ENCODE results near the gene COL4A3.

COL4A3 gene

DNA sequence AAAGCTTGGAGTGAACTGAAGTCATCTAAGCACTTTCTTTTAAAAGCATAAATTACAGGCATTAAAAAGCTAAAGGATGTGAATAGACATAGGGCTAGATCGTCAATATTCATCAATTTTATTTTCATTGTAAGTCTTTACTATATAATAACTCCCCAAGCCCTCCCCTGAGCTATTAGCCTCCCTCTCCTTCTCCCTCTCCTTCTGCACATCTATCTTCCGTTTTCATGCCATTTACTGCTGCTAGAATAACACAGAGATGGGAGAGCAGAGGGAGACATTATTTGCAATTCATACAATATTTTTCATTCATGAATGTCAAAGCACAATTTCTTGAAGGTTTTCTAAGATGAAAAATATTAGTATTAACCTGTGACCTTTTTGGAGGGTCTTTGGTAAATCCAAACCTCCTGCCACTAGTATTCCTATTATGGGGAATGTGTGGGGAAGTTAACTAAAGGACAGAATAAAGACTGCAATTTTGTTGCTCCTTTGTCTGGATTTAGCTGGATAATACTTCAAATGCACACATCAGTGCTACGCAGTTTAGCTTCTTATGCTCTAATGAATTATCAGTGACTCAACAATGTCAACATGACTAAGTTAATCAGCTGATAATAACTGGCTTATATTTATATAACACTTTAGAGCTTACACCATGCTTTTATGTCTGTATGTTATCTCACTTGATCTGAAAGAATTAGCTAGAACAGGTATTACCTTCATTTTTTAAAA is 132.4 kb downstream of the COL4A3 start:
- DNase-seq = no peak

DNA sequence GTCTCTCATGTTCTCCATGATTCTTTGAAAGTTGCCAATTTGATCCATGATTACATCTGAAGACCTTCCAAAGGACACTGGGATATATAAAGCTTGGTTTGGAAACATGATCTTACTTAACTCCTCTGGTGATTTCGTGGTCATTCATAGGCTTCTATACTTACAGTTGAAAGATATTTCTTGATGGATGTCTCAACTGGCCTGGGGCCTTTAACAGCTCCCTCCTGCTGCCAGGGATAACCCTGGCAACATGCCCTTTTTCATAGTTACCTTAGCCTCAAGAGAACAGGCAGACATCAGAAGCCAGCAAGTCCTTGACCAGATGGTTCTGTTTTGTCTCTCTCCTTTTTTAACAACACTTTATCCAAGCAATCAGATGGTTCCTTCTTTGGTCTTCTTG is 137.1 kb downstream of the COL4A3 start:
- no peak for DNase-seq

DNA sequence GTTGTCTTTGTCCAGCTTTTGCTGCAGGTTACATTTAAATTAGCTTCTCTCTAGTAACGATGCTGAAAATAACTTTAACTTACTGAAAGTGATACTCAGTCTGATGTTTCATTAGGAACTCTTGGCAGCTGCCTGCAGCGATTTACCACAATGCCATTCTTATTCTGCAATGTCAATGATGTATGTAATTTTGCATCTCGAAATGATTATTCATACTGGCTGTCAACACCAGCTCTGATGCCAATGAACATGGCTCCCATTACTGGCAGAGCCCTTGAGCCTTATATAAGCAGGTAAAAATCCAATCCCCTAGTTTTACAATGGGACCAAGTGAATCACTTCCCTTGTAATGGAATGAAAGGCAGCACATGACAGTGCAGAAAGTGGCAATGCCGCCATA is 144.4 kb downstream of the COL4A3 start:
- no peak for DNase-seq

DNA sequence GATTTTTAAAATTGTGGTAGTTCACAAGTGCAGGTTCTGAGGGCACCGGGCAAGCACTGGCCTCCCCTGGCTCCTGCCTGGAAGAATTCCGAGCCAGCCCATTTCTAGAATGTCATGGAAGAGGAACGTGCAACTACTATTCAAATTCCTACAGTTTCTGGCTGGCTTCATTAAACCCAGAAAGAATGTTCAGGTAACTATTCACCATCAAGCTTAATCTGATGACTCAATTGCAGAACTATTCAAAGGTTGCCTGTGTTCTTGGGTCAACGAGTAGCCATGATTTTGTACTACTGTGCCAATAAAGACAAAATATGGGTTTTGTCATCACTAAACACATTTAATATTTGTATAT is 146.3 kb downstream of the COL4A3 start:
- DNase-seq = no peak

DNA sequence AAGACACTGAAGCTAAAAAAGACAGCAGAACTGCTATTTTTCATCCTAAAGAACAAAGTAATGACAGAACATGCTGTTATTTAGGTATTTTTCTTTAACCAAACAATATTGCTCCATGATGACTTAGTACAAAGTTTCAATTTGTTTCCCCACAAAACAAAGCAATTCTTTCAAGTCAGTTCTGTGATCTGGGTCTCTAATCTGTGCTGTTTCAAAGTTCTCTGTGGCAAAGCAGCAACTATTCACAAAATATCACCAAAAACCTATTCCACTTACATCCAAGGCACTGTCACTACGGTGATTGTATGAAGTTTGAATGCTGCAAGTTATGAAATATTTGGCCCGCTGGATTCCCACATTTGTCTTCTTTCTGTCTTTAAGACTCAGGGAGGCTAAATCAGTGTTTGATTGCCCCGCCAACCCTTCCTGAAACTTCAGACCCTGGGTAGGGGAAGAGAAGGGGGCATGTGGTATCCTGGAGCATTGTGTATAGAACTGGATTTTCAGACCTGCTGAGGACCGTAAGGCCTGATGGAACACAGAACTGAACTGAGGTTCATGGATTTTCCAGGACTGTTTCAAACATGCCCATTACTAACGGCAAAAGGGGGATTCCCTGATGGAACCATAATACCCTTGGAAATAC is 147.6 kb downstream of the COL4A3 start:
- no peak for DNase-seq

DNA sequence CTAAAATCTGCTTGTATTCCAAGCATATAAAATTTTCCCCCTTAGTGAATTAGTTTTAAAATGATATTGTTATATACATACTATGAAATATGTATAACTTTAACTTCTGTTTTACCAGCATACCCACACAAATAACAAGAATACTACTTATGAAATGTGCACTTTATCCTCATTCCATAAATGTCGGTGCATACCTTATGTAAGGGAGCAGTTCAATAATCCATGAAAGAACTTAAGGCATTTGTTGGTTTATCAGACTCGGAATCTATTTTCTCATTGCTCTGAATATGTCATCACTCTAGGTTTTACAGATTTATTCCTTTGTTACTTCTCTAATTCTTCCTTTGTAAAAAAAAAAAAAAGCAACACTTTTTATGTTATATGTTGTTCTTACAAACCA is 148.2 kb downstream of the COL4A3 start:
- no peak for DNase-seq

DNA sequence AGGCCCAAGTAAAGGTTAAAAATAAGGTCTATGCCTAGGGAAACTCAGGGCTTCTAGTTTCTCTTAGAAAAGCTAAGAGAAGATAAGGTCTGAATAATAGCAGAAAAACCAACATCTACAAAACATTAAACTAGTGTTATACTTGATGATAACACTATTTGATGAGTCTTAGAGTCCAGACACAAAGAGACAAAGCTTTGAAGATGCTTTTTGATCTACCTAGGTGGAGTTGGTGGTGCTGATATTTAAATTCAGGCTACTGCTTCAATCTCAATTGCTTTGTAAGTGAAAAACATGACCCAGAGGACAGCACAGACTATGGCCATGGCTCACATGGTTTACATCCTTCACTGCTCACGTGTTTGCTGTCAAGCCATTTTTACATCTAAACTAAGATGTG is 148.9 kb downstream of the COL4A3 start:
- DNase-seq = no peak

DNA sequence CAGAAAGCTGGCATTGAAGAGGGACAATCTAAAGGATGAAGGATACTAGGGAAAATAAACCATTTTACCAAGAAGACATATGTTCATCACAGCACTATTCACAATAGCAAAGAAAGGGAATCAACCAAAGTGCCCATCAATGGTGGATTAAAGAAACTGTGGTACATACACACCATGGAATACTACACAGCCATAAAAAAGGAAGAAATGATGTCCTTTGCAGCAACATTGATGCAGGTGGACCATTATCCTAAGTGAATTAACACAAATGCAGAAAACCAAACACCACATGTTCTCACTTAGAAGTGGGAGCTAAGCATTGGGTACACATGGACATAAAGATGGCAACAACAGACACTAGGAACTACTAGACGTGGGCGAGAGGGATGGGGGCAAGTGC is 153.4 kb downstream of the COL4A3 start:
- DNase-seq = no peak

DNA sequence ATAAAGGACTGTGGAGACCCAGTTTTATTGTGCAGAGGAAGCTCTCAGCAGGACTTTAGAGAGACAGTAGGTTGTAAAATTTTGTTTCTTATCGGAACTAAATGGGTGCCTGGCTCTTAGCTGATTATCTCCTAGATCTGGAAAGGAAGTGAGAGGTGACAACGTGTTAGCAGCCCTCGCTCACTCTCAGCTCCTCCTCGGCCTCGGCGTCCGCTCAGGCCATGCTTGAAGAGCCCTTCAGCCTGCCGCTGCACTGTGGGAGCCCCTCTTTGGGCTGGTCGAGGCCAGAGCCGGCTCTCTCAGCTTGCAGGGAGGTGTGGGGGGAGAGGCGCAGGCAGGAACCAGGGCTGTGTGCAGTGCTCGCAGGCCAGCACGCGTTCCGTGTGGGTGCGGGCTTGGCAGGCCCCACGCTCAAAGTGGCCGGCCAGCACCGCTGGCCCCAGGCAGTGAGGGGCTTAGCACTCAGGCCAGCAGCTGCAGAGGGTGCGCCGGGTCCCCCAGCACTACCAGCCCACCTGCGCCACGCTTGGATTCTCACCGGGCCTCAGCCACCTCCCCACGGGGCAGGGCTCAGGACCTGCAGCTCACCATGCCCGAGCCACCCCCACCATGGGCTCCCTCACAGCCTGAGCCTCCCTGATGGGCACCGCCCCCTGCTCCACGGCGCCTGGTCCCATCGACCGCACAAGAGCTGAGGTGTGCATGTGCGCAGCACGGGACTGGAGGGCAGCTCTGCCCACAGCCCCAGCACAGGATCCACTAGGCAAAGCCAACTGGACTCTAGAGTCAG is 156.1 kb downstream of the COL4A3 start:
- no peak for DNase-seq

DNA sequence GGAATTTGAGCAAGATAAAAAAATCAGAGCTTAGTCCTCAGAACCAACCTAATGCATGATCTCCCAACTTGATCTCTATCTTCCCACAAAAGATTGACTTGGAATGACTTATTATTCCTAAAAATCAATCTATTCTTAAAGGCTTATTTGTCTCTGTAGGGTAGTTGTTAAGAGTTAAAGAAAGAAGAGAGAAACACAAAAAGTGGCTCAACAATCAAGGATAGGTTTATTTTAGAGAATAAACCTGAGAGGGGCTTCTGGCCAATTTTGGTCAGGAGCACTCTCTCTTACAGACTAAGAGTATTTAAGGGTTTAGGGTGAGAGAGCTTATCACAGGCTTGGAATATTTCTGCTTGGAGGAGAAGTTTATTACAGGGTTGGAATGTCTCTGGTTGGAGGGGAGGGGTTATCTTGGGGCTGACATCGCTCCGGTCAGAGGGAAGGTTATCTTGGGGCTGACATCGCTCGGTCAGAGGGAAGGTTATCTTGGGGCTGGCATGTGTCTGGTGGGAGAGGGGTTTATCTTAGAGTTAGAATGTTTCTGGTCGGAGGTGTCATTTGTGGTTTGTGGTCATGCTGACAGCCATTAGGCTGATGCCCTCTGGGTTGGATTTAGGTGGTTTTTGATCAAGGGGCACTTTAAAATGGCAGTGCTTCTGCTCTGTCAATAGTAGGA is 158.2 kb downstream of the COL4A3 start:
- DNase-seq = no peak

DNA sequence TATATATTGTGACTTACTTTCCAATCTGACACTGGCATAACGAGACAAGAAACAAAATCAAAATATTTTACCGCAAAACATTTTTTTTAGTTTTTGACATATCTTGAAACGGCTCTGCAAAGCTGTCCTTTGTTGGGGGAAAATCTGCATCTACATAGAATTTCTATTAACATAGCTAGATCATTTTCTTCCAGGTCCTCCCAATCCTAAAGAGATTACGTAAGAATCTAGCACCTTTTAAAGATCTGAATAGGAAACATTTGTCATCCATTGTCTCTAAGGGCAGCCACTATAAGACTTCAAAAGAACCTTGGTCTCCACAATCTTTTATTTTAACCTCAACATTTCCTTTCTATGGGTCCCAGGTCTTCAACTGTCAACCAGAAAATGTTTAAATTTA is 159.4 kb downstream of the COL4A3 start:
- no peak for DNase-seq

DNA sequence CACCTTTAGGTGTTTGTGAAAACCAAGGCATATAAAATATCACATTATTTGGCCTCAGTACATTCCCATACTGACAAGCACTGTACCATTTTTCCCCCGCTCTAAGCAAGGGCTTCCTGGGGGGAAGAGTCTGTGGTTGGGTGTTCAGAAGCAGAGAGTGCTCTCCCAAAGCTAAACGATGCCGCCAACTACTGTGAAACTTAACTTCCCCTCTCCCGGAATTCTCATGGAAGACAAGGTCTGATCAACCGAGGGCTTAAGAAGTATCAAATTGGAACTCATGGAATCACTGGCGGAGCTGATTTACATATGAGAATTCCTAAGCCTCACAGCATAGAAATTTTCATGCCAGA is 160.2 kb downstream of the COL4A3 start:
- no peak for DNase-seq

DNA sequence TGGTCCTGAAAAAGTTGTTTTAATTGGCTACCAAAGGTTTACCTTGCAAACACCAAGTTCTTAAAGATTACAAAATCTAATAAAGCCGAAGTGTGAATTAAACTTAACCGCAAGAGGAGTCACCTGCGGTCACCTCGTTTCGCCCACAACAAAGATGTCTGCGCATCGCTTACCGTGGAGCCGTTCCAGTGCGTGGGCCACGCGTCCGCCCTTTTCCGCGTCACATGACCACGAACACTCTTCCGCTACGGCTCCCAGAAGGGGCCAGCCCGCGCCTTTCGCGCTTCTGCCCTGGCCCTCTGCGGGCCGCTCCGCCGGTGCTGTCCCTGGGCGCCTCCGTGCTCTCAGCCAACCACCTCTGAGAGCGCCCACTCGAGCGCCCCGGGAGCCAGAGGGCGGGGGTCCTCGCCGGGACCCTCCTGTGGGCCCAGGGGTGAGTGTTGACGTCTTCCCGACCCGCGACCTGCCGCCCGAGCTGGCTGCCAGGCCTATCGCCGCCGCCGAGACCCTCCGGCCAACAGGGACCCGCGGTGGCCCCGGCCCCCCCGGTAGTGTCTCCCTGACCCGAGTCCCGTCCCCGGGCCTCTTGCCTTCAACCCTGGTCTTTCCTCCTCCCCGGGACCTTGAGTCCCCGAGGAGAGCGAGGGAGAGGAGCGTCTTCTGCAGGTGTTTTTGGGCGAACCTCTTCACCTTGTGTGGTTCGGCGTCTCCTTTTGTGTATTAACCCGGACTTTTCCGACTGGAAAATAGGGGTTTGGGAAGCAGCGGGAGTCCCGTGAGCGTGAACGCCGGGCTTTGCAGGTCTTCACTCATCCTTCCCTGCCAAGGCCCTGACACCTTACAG is 160.8 kb downstream of the COL4A3 start, which contains the start of gene MFF:
Gene MFF (plus strand): TSS at position 257 of the 844 bp plus-strand sequence. CDS start 5,415 bp downstream, outside the sequence.
- DNase-seq = peak; percentile 94

DNA sequence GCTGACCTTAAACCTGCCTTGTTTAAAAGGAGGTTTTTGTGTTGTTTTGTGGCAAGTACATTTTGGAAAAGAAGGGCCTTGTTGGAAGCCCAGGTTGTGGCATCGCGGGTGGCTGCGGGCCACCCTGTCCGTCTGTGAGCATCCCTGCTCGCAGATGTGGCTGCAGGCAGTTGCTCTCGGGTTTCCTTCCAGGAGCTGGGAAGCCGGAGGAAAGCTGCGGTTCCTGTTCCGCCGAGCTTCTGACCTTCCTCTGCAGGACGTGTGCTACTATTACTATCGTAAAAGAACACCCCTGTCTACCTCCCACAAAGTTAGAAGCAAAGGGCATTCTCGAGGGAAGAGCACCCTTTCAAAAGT is 161.4 kb downstream of the COL4A3 start:
- DNase-seq = peak; percentile 65

DNA sequence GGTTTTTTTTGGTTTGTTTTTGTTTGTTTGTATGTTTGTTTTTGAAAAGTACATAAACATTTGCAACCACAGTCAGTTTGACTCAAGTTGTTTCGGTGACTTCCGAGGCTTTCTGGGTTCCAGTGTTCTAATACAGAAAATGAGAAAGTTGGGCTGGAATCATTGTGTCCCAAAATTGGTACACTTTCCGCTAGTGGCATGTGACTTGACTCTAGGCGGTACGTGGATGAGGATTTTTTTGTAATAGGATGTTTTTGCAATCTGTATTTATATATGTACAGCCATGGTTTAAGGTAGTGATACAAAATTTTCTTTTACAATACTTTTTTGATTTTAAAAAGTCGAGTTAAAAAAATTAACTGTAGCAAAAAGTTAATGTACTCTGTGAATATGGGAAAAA is 162.4 kb downstream of the COL4A3 start:
- DNase-seq = no peak

DNA sequence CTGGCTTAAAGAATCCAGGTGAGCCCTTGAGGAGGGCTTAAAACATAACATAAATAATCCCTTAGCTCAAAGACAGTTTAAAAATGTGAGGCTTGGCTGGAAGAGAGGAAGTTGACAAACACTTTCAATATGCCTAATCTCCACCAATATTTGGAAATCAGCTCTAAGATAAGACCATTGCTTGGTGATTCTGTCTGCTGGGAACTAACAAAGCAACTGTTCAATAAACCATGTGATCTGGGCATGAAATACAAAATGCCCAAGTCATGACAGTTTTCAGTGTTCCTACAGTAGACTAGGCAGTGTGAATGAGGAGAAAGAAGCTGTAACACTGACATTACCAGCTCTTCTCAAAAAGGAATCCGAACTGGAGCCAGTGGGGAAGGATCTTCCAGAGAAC is 171.3 kb downstream of the COL4A3 start:
- peak; percentile 50 for DNase-seq

DNA sequence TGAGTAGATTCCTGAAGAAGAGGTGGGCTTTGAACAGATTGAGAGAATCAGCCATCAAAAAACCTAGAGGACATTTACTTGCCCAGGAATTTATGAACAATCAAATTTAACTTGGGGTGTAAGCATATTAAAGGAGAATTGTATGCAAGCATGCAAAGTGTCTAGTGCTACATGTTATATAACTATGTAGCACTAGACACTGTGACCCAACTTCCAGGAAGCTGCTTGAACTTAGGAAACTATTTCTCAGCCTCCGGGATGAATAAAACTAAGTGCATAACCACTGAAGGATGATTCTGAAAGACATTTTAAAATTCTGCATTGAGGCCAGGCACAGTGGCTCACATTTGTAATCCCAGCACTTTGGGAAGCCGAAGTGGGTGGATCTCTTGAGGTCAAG is 173.0 kb downstream of the COL4A3 start:
- no peak for DNase-seq

DNA sequence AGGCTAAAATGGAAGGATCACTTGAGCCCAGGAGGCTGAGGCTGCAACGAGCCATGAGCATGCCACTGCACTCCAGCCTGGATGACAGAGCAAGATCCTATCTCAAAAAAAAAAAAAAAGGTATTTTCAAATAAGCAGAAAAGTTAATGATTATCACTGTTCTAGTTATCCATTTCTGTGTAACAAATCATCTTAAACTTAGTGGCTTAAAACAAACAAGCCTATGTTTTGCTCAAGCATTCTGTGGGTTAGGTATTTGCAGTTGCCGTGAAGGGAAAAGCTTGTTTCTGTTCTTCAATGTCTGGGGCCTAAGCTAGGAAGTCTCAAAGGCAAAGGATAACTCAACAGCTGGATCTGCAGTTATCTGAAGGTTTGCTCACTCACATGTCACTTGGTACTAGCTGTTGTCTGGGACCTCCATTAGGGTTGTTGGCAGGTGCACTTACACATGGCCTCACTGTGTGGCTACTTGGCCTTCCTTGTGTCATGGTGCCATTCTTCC is 174.7 kb downstream of the COL4A3 start:
- DNase-seq = no peak

DNA sequence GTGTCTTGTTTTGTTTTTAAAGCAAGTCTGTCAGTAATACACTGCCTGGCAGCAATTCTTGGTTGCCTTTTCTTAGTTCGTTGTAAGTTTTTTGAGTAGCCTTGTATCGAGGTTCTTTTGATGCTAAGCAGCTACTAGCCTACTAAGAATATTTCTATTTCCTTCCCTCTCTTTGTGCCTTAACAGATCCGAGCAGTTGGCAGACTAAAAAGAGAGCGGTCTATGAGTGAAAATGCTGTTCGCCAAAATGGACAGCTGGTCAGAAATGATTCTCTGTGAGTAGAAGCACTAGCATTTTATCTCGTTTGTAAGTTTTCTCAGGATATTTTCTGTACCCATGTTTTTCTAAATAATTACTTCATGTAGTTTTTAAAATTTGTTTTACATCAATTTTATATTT is 175.7 kb downstream of the COL4A3 start:
- peak; percentile 58 for DNase-seq

DNA sequence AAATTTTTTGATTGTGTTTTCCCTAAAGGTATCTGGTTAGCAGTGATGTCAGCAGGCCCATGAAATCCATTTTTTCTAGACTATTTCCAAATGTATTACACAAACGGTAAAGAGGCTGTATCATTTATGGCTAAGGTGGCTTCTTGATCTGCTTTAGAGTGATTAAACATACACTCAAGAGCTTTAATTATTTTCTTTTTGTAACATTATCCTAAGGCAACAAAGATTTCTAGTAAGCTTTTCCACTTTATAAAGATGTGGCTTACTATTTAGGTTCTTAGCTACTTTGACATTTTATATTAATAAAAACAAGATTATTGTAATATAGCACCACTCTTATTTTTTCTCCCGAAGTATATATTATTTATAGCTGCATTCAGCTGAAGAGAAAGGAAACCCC is 177.1 kb downstream of the COL4A3 start:
- DNase-seq = no peak

DNA sequence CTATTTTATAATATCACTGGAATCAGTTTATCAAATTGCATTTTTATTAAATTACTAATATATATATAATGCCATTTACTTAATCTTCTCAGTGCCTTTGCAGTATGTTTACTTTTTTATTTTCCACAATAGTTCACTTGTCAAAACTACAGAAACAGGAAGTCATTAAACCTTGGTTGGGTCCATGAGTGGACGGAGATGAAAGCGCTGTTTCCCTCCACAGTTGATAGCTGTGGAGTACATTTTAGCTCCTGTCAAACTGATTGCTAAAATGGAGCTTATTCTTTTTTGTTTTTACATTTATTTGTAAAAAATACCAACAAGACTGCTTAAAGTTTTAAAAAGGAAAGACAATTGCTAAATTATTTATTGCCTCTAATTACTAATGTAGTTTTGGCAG is 179.8 kb downstream of the COL4A3 start:
- no peak for DNase-seq

DNA sequence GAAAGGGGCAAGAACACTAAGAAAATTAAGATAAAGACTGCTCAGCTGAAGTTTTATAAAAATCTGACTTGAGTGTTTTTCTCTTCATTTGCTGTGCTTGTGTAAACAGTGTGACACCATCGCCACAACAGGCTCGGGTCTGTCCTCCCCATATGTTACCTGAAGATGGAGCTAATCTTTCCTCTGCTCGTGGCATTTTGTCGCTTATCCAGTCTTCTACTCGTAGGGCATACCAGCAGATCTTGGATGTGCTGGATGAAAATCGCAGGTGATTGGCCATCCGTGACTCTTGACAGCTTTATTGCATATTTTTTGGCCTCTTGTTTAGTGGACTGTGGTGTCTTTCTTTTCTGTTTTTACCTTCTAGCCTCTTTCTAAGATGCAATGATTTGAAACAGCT is 182.7 kb downstream of the COL4A3 start:
- no peak for DNase-seq
